Central memory CD4-positive, alpha-beta T cell (primary cell): ENCODE measurements around the gene ASTN2.

Experiments
- DNase-seq: peaks from one replicate; pipeline ENCODE4 v3.0.0; 2022

Gene ASTN2

GRCh38 chr9:116585896-116586295, 829.0 kb downstream of the ASTN2 start:
- DNase-seq, result no peak

GRCh38 chr9:116585204-116585603, 829.7 kb downstream of the ASTN2 start:
- DNase-seq, result no peak

- DNase-seq, result no peak
Observed at GRCh38 chr9:116580853-116581252, 834.0 kb downstream of the ASTN2 start.

GRCh38 chr9:116576386-116576785, 838.5 kb downstream of the ASTN2 start:
- DNase-seq, result no peak

GRCh38 chr9:116574027-116574679, 840.7 kb downstream of the ASTN2 start:
- no peak for DNase-seq

GRCh38 chr9:116572095-116572748, 842.6 kb downstream of the ASTN2 start:
- no peak for DNase-seq

- no peak for DNase-seq
Observed at GRCh38 chr9:116569111-116569510, 845.7 kb downstream of the ASTN2 start.

- no peak for DNase-seq
Observed at GRCh38 chr9:116566677-116567488, 848.0 kb downstream of the ASTN2 start.

GRCh38 chr9:116565986-116566385, 848.9 kb downstream of the ASTN2 start:
- no peak for DNase-seq

GRCh38 chr9:116564266-116564793, 850.5 kb downstream of the ASTN2 start:
- DNase-seq, result no peak

- DNase-seq, result no peak
Observed at GRCh38 chr9:116558818-116559540, 855.9 kb downstream of the ASTN2 start.

GRCh38 chr9:116558035-116558434, 856.8 kb downstream of the ASTN2 start:
- DNase-seq, result no peak

GRCh38 chr9:116555556-116556155, 859.2 kb downstream of the ASTN2 start:
- DNase-seq, result no peak

- DNase-seq, result no peak
Observed at GRCh38 chr9:116555119-116555518, 859.7 kb downstream of the ASTN2 start.

GRCh38 chr9:116550696-116551436, 864.0 kb downstream of the ASTN2 start:
- DNase-seq, result no peak

GRCh38 chr9:116549786-116550660, 864.8 kb downstream of the ASTN2 start:
- DNase-seq, result no peak

GRCh38 chr9:116549061-116549664, 865.7 kb downstream of the ASTN2 start:
- DNase-seq, result no peak

GRCh38 chr9:116547729-116548426, 867.0 kb downstream of the ASTN2 start:
- no peak for DNase-seq
